HG03097 (cell line): ENCODE results near the gene CHP2.
"Not testable (repeated sequence)": the region's sequence is repeated elsewhere in the genome, so short reads cannot be mapped to it uniquely, and the experiment has no call there.

ENCODE experiments used
- ATAC-seq: cut with Tn5 transposase; IDR thresholded peaks from one replicate; pipeline ENCODE4 v1.9.1; 2021; ENCODE audit not compliant: unreplicated experiment, low FRiP score

CHP2 gene

GRCh38 chr16:23742766-23743165, 12.1 kb upstream of the CHP2 start:
- ATAC-seq = no peak

DNA sequence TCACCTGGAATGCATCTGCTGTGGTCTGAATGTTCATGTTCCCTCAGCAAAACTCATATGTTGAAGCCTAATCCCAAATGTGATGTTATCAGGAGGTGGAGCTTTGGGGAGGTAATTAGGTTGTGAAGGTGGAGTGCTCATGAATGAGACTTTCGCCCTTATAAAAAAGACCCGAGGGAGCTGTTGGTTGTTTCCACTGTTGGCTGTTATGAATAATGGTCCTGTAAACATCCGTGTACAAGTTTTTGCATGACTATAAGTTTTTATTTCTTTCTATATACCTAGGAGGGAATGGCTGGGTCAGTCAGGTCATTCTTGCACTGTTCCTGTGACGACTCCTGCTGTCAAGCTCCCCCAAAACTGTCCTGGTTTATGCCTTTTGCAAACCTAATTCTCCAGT, 9.6 kb upstream of the CHP2 start:
- no peak for ATAC-seq

- ATAC-seq = no peak
Measured at GRCh38 chr16:23748630-23749029, 6.2 kb upstream of the CHP2 start.

DNA sequence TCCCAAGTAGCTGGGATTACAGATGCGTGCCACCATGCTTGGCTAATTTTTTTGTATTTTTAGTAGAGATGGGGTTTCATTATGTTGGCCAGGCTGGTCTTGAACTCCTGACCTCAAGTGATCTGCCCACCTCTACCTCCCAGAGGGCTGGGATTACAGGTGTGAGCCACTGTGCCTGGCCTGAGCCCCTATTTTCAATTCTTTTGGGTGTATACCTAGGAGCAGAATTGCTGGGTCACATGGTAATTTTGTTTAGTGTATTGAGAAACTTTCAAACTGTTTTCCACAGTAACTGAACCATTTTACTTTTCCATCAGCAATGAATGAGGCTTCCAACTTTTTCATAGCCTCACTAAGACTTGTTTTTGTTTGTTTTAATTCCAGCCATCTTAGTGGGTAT, 3.8 kb upstream of the CHP2 start:
- not testable (repeated sequence) for ATAC-seq

DNA sequence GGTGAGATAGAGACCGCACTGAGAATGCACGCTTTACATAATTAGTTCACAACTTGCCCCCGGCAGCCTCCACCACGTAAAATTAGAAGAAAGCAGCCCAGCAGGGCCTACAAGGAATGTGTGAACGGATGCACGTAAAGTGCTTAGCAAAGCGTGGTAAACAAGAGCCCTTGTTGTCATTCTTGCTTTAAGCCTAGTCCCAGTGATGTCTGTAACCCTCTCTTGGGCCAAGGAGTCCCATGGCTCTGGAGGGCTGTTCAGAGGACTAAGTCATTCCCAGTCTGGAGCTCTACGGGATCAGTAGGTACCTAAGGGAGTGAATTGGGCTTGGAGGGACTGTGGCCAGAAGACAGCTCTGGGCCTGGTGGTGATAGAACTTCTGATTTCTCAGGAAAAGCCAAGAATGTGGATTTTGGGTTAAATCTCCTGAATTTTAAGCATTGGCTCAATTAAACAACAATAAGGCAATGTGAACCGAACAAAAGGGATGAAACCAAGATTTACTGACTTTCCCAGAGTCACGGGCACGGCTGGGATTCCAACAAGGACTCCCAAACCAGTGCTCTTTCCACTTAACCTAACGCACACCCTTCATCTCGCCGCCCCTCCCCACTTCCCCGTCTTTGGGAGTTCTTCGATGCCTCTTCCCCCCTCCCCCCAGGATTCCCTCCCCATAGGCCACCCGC, 775 bp upstream of the CHP2 start:
- ATAC-seq = no peak

GRCh38 chr16:23755484-23755809, 621 bp downstream of the CHP2 start:
- ATAC-seq = no peak

DNA sequence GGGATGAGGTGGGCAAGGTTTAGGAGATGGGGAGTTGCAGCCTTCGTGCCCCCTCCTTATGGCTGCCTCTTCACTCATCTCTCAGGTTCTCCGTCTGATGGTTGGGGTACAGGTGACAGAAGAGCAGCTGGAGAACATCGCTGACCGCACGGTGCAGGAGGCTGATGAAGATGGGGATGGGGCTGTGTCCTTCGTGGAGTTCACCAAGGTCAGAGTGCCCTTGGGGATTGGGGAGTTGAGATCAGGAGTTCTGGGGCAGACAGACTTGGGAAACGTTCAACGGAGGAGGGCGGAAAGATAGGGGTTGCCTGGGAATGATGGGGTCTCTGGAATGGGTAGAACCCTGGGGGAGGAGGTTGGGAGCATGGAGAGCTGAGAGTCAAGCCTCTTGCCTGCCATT, 2.3 kb downstream of the CHP2 start:
- no peak for ATAC-seq

GRCh38 chr16:23757937-23758619, 3.3 kb downstream of the CHP2 start:
- no peak for ATAC-seq

DNA sequence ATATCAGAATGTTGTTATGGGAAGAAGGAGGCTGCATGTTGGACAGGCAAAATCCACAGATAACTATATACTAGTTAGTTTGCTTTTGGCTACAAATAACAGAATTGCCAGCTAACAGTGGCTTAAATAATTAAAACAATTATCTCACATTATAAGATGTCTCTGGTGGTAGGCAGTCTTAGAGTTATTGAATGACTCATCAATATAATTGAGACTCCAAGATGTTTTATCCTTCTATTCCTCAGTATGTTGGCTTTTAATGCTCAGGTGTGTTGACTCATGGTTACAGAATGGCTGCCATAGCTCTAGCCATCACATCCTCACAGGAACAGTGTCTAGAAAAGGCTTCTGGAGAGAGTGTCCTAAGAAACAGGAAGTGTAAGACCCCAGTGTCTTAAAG, 11.1 kb downstream of the CHP2 start:
- ATAC-seq = no peak

- no peak for ATAC-seq
Measured at GRCh38 chr16:23768581-23768980, 13.8 kb downstream of the CHP2 start.

DNA sequence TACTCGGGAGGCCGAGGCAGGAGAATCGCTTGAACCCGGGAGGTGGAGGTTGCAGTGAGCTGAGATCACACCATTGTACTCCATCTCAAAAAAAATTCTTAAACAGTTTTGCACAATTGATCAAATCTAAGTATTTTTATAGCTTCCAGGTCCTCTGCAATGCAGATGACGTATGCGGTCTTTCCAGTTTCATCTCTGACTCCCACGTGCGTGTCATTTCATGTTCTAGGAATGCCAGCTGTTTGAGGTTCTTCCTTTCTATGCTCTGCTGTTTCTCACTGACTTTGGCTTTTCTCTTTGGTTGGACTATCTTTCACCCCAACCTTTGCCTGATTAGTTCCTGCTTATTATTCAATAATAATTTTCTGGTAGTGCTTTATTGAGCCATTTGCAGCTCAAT, 16.2 kb downstream of the CHP2 start:
- ATAC-seq = no peak

- no peak for ATAC-seq
Measured at GRCh38 chr16:23771642-23772041, 16.8 kb downstream of the CHP2 start.

DNA sequence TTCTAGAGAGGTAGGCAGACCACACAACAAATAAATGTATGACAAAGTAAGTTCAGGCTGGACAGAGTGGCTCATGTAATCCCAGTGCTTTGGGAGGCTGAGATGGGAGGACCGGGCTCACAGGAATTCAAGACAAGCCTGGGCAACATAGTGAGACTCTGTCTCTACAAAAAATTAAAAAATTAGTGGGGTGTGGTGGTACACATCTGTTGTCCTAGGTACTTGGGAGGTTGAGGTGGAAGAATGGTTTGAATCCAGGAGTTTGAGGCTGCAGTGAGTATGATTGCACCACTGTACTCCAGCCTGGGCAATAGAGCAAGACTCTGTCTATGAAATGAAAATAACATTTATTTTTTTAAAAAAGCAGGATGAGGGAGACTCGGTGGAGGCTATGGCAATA, 18.5 kb downstream of the CHP2 start:
- no peak for ATAC-seq

DNA sequence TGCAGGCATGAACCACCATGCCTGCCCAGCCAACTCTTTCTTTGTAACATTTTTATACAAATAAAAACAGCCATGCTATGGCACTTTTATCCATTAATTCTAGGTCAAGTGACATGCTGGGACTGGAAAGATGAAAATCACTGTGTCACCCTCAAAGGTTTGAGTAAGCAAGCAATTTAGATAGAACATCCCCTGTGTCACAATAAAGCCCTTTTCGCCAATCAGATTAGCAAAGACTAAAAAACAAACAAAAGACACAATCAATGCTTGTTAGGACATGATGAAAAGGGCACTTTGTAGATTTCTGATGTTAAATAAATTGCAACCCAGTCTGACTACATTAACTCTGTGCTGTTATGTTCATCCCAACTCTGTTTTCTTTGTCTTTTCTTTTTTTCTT, 26.4 kb downstream of the CHP2 start:
- no peak for ATAC-seq

DNA sequence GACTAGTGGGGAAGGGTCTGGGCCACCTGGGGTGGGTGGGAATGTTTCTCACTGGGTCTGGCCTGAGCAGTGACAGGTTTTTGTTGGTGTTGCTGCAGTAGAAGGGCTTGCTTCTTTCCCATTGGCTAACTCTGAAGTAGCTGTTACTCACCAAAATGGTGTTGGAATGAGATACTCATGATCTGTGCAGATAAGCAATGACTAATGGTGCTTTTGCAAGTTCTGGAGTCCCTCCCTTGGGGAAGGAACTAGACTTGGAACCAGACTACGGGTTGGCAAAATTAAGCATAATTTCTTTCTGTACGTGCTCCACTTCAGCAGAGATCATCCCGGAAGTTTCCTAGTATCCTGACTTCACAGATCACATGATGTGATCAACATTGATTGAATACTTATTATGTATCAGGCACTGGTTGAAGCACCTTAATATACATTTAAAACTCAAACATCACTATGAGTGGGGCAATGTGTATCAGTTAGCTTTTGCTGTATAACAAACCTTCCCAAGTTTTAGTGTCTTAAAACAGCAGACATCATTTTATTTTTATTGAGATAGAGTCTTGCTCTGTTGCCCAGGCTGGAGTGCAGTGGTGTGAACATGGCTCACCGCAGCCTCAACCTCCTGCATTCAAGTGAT, 30.1 kb downstream of the CHP2 start:
- no peak for ATAC-seq

GRCh38 chr16:23785842-23786241, 31.0 kb downstream of the CHP2 start:
- no peak for ATAC-seq

GRCh38 chr16:23786964-23787561, 32.2 kb downstream of the CHP2 start:
- ATAC-seq = no peak

DNA sequence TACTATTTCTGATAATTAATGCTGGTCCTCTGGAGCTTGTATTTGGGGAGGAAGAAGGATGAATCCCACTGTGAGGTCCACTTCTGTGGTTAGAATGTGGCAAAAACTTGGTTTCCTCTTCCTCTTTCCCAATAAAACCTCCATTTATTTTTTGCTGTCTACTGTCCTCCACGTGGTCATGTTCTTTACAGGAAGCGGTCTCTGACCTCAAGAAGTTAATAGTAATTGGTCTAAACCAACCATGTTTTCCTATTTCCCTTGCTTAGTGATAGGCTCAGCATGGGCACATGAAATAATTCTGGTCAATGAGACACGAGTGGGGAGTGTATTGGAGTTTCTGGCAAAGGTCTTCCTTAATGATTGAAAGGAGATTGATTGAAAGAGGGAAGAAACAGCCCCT, 33.9 kb downstream of the CHP2 start:
- ATAC-seq = no peak

DNA sequence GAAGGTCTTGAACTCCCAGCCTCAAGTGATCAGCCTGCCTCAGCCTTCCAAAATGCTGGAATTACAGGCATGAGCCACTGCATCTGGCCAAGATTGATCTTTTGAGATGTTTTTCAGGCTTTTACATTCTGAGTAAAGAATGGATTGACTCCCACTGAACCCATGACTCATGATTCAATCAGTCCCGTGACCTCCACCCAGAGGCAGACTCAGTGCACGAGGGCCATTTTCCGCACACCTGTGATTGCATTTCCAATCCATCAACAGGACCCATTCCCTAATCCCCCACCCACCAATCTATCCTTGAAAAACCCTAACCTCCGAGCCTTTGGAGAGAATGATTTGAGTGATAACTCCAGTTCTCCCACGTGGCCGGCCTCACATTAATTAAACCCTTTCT, 40.6 kb downstream of the CHP2 start:
- no peak for ATAC-seq

GRCh38 chr16:23796941-23797340, 42.1 kb downstream of the CHP2 start:
- no peak for ATAC-seq

GRCh38 chr16:23801378-23801777, 46.6 kb downstream of the CHP2 start:
- no peak for ATAC-seq

- no peak for ATAC-seq
Measured at GRCh38 chr16:23802776-23803175, 48.0 kb downstream of the CHP2 start.
